ENCODE data around the gene ZBTB12. TPM values are rescaled to one million over a fixed set of nuclear protein-coding genes. Genes with fewer than 3 reads are reported as not detected.

ZBTB12 gene
- total and polyA plus RNA-seq, 2 experiments from 2014 or later, result 4.4 TPM; not detected in 1

DNA sequence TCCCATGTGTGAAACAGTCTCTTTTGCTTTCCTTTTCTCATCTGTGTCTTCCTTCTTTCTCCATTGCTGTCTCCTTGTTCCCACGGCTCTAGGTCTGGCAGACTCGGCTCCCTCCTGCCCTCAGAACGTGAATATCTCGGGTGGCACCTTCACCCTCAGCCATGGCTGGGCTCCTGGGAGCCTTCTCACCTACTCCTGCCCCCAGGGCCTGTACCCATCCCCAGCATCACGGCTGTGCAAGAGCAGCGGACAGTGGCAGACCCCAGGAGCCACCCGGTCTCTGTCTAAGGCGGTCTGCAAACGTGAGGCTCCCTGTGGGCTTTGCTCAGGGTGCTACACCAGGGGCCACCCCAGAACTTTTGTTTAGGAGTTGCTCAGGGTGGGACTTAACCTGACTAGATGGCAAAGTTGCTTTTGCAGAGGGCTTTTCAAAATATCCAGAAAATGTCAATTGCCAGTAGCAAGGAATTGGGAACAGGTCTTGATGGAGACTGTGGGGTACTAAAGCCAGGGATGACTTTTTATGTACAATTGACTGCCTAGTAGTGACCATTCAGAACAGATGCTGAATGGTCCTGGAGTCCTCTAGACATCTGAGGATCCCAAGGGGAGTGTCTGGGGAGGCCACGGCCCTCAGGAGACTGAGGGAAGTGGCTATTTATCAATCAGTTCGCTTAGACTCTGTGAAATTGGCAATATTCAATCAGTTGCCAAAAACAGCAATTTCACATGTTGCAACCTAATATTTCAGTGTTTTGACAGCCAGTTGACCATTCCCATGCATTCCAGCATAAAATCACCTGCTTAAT is 26.2 kb upstream of the ZBTB12 start:
- Histone ChIP-seq H3K36me3 (replicated peaks; ENCODE audit: insufficient read depth, low read depth) (no peaks in the 10 kb centered on the region), H3K27ac (peak overlapping the region; percentile 22), H3K27me3 (no peaks in the 10 kb centered on the region), H3K79me2 (no peaks in the 10 kb centered on the region), H4K20me1 (ENCODE audit: insufficient read depth, poor library complexity, severe bottlenecking) (no peaks in the 10 kb centered on the region), H3K9me2 (replicated peaks; ENCODE audit: insufficient read depth) (no peaks in the 10 kb centered on the region), H3K9me3 (ENCODE audit: low read depth) (no peaks in the 10 kb centered on the region), H3K4me1 (ENCODE audit: insufficient read depth) (no peaks in the 10 kb centered on the region), H3K4me3 (no peak overlapping the region), H2AFZ (no peak overlapping the region), H3K4me2 (peak overlapping the region; percentile 27)
- whole genome bisulfite sequencing (ENCODE audit: low lambda C conversion rate, missing lambda C conversion rate), result 91% methylated on average over 11 of the region's 11 CpGs
- no peak for TF ChIP-seq EZH2 (IDR thresholded peaks at IDR 0.05; ENCODE audit: borderline replicate concordance)
- no peak for TF ChIP-seq EZH2phosphoT487 (IDR thresholded peaks at IDR 0.05; ENCODE audit: low read depth, severe bottlenecking, unreplicated experiment)
- TF ChIP-seq CTCF (IDR thresholded peaks at IDR 0.05; ENCODE audit: poor library complexity), result no peak
- no peak for DNase-seq (ENCODE audit: low spot score)

- H3K9me3 ChIP-seq (ENCODE audit: low read depth), result no peaks in the 10 kb centered on the region
- no peaks in the 10 kb centered on the region for H3K36me3 ChIP-seq (replicated peaks; ENCODE audit: insufficient read depth, low read depth)
- no peak for DNase-seq (ENCODE audit: low spot score)
- TF ChIP-seq CTCF (IDR thresholded peaks at IDR 0.05; ENCODE audit: poor library complexity) (no peak), EZH2phosphoT487 (IDR thresholded peaks at IDR 0.05; ENCODE audit: low read depth, severe bottlenecking, unreplicated experiment) (no peak), EZH2 (IDR thresholded peaks at IDR 0.05; ENCODE audit: borderline replicate concordance) (no peak)
- no peaks in the 10 kb centered on the region for H3K9me2 ChIP-seq (replicated peaks; ENCODE audit: insufficient read depth)
- H4K20me1 ChIP-seq (ENCODE audit: insufficient read depth, poor library complexity, severe bottlenecking), result no peaks in the 10 kb centered on the region
- no peaks in the 10 kb centered on the region for H3K79me2 ChIP-seq
- peak within 1 kb of the TSS; percentile 22 for H3K27ac ChIP-seq
- peak within 1 kb of the TSS; percentile 27 for H3K4me2 ChIP-seq
- no peak within 1 kb of the TSS for H2AFZ ChIP-seq
- H3K4me3 ChIP-seq, result no peak within 1 kb of the TSS
- no peaks in the 10 kb centered on the region for H3K27me3 ChIP-seq
- H3K4me1 ChIP-seq (ENCODE audit: insufficient read depth), result no peaks in the 10 kb centered on the region
- 68% methylated on average over 11 of the region's 11 CpGs for WGBS (ENCODE audit: low lambda C conversion rate, missing lambda C conversion rate)
Measured at GRCh38 chr6:31927242-31927862, 25.5 kb upstream of the ZBTB12 start, which contains the start of gene C2. C2 (plus strand) TSS chr6:31927717; CDS start chr6:31927753, 36 bp downstream.

DNA sequence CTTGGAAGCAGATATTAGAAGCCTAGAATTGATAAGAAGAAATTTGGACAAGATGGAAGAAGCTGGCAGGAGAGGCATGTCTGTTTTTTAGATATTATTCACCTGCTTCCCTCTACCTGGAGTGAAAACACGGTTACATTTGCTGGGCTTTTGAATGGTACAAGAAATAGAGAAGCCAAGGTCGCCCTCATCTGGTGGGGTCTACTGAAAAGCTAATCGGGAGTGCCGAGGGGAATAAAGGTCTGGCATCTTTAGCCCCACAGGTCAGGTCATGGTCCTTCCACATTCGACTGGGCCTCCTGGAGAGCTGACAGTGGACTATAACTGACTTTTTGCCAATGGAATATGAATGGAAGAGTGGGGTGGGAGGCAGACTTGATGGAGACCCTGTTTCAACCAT is 21.1 kb upstream of the ZBTB12 start:
- 16% methylated on average over 5 of the region's 5 CpGs for WGBS (ENCODE audit: low lambda C conversion rate, missing lambda C conversion rate)
- Histone ChIP-seq H3K36me3 (replicated peaks; ENCODE audit: insufficient read depth, low read depth) (no peaks in the 10 kb centered on the region), H3K4me2 (no peak overlapping the region), H3K27ac (no peak overlapping the region), H3K79me2 (no peaks in the 10 kb centered on the region), H3K27me3 (no peaks in the 10 kb centered on the region), H2AFZ (no peak overlapping the region), H3K4me1 (ENCODE audit: insufficient read depth) (peaks cover 4% of the 10 kb centered on the region), H3K4me3 (no peak overlapping the region), H3K9me2 (replicated peaks; ENCODE audit: insufficient read depth) (no peaks in the 10 kb centered on the region), H3K9me3 (ENCODE audit: low read depth) (no peaks in the 10 kb centered on the region), H4K20me1 (ENCODE audit: insufficient read depth, poor library complexity, severe bottlenecking) (no peaks in the 10 kb centered on the region)
- TF ChIP-seq CTCF (IDR thresholded peaks at IDR 0.05; ENCODE audit: poor library complexity), result peak; percentile 13
- TF ChIP-seq EZH2phosphoT487 (IDR thresholded peaks at IDR 0.05; ENCODE audit: low read depth, severe bottlenecking, unreplicated experiment), result no peak
- no peak for TF ChIP-seq EZH2 (IDR thresholded peaks at IDR 0.05; ENCODE audit: borderline replicate concordance)
- DNase-seq (ENCODE audit: low spot score), result no peak

All from hepatocyte (in vitro differentiated cells).